Measurements from ENCODE around the gene CCDC183. TPM values are rescaled to one million over a fixed set of nuclear protein-coding genes. Genes with fewer than 3 reads are reported as not detected.

Gene CCDC183
- polyA plus RNA-seq, 1 donor from 2014 or later = 5.5 TPM

DNA sequence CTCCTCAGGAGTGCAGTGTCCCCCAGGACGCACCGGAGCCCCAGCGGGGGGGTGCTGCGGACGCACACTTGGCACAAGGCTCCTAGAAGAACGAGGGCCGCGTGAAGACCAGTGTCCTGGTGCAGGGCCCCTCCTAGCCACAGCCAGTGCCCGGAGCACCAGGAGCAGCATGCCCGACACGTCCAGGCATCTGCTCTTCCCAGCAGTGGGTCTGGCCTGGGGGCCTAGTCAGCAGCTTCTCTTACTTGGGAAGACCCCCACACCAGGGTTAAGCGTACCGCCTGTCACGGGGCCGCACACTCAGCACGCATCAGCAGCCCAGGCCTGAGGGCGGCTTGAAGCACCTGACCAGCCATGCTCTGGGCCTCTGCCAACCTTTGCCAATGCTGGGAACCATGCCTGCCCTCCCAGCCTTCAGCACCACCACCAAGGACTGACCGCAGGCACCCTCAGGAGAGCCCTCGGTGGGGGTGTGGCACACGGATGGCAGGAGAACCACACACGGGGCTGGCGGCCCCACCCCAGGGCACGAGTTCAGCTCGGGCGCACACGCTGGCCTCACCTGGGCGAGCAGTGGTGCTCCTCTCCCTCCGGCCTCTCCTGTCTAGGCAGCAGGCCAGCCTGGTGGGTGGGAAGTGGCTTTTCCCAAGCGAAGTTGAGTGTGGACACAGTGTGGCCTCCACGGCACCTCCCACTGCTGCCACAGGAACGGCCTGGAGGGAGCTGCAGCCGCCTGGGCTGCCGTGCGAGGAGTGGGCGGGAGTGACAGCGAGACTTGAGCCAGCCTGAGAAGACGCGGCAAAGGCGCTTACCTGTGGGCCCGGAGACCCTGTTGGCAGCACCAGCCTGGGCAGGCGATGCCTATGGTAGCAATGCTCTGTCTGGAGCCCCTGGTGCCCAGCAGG lies 34.1 kb downstream of the CCDC183 start:
- H3K36me3 ChIP-seq (ENCODE audit: insufficient read depth, low read length) = peaks cover 7% of the 10 kb centered on the region
- H3K9me2 ChIP-seq (ENCODE audit: insufficient read depth, low read length) = no peaks in the 10 kb centered on the region
- no peaks in the 10 kb centered on the region for H4K20me1 ChIP-seq (ENCODE audit: insufficient read depth)
- no peak overlapping the region for H2AFZ ChIP-seq (ENCODE audit: low read depth, low read length)
- TF ChIP-seq EP300 (conservative IDR thresholded peaks at IDR 0.05; ENCODE audit: poor library complexity, severe bottlenecking) = no peak
- TF ChIP-seq, protein P1, sequence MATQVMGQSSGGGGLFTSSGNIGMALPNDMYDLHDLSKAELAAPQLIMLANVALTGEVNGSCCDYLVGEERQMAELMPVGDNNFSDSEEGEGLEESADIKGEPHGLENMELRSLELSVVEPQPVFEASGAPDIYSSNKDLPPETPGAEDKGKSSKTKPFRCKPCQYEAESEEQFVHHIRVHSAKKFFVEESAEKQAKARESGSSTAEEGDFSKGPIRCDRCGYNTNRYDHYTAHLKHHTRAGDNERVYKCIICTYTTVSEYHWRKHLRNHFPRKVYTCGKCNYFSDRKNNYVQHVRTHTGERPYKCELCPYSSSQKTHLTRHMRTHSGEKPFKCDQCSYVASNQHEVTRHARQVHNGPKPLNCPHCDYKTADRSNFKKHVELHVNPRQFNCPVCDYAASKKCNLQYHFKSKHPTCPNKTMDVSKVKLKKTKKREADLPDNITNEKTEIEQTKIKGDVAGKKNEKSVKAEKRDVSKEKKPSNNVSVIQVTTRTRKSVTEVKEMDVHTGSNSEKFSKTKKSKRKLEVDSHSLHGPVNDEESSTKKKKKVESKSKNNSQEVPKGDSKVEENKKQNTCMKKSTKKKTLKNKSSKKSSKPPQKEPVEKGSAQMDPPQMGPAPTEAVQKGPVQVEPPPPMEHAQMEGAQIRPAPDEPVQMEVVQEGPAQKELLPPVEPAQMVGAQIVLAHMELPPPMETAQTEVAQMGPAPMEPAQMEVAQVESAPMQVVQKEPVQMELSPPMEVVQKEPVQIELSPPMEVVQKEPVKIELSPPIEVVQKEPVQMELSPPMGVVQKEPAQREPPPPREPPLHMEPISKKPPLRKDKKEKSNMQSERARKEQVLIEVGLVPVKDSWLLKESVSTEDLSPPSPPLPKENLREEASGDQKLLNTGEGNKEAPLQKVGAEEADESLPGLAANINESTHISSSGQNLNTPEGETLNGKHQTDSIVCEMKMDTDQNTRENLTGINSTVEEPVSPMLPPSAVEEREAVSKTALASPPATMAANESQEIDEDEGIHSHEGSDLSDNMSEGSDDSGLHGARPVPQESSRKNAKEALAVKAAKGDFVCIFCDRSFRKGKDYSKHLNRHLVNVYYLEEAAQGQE (IDR thresholded peaks at IDR 0.05; ENCODE audit: borderline replicate concordance) = no peak
- no peak for TF ChIP-seq RAD21 (conservative IDR thresholded peaks at IDR 0.05)
- TF ChIP-seq, protein P2, sequence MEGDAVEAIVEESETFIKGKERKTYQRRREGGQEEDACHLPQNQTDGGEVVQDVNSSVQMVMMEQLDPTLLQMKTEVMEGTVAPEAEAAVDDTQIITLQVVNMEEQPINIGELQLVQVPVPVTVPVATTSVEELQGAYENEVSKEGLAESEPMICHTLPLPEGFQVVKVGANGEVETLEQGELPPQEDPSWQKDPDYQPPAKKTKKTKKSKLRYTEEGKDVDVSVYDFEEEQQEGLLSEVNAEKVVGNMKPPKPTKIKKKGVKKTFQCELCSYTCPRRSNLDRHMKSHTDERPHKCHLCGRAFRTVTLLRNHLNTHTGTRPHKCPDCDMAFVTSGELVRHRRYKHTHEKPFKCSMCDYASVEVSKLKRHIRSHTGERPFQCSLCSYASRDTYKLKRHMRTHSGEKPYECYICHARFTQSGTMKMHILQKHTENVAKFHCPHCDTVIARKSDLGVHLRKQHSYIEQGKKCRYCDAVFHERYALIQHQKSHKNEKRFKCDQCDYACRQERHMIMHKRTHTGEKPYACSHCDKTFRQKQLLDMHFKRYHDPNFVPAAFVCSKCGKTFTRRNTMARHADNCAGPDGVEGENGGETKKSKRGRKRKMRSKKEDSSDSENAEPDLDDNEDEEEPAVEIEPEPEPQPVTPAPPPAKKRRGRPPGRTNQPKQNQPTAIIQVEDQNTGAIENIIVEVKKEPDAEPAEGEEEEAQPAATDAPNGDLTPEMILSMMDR (IDR thresholded peaks at IDR 0.05; ENCODE audit: poor library complexity, severe bottlenecking) = no peak
- no peaks in the 10 kb centered on the region for H3K27me3 ChIP-seq (ENCODE audit: insufficient read depth, low read depth, low read length)
- no peaks in the 10 kb centered on the region for H3K79me2 ChIP-seq (replicated peaks; ENCODE audit: insufficient read depth, low read length)
- no peaks in the 10 kb centered on the region for H3K9me3 ChIP-seq (ENCODE audit: low read length)
- H3K4me3 ChIP-seq (ENCODE audit: low read length) = no peak overlapping the region
- no peak overlapping the region for H3K4me2 ChIP-seq (ENCODE audit: low read length)
- no peak overlapping the region for H3K27ac ChIP-seq (ENCODE audit: low read length)
- H3F3A ChIP-seq (ENCODE audit: insufficient read depth, low read length, poor library complexity, severe bottlenecking) = no peaks in the 10 kb centered on the region
- H3K9ac ChIP-seq (ENCODE audit: low read length) = no peak overlapping the region

DNA sequence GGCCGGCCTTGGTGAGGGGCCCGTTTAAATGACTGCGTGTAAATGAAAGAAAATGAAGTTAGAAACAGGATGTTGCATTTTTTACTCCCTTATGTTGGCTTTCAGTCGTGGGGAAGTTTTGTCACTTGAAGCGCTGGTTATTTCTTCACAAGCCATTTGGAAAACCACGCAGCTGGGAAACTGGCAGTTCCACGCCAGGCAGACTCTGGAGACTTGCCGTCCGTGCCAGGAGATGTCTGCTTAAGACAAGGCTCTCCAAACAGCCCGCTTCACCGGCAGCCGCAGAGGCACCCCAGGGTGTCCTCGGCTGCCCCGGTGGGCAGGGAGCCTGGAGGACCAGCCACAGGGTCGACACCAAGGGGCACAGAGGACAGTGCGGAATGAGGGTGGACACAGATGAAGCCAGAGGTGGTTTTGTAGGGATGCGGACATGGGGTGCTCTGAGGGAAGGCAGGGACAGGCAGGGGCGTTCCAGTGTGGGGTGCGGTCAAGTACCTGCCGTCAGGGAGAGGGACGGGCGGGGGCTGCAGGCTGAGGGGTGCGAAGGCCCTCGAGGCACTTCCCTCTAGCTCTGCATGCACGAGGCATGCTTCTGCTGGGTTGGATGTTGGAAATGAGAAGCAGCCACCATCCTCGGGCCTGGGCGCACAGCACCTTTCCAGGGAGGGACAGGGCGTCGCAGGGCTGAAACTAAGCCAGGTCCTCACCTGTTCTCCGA lies 35.0 kb downstream of the CCDC183 start:
- H3K79me2 ChIP-seq (replicated peaks; ENCODE audit: insufficient read depth, low read length) = no peaks in the 10 kb centered on the region
- TF ChIP-seq, protein P1 (IDR thresholded peaks at IDR 0.05; ENCODE audit: borderline replicate concordance) = no peak
- TF ChIP-seq RAD21 (conservative IDR thresholded peaks at IDR 0.05) (no peak), POLR2AphosphoS5 (IDR thresholded peaks at IDR 0.05) (no peak), MXI1 (conservative IDR thresholded peaks at IDR 0.05; ENCODE audit: poor library complexity, severe bottlenecking) (no peak), SMC3 (conservative IDR thresholded peaks at IDR 0.05; ENCODE audit: poor library complexity) (no peak), TAF1 (IDR thresholded peaks at IDR 0.05; ENCODE audit: low read depth) (no peak), EZH2 (IDR thresholded peaks at IDR 0.05; ENCODE audit: borderline replicate concordance, insufficient read depth, low read length, poor library complexity, severe bottlenecking) (no peak), EP300 (conservative IDR thresholded peaks at IDR 0.05; ENCODE audit: poor library complexity, severe bottlenecking) (no peak)
- TF ChIP-seq, protein P2 (IDR thresholded peaks at IDR 0.05; ENCODE audit: poor library complexity, severe bottlenecking) = no peak
- H3F3A ChIP-seq (ENCODE audit: insufficient read depth, low read length, poor library complexity, severe bottlenecking) = no peaks in the 10 kb centered on the region
- H3K27me3 ChIP-seq (ENCODE audit: insufficient read depth, low read depth, low read length) = no peaks in the 10 kb centered on the region
- no peak overlapping the region for H3K27ac ChIP-seq (ENCODE audit: low read length)
- no peak overlapping the region for H3K9ac ChIP-seq (ENCODE audit: low read length)
- H3K9me3 ChIP-seq (ENCODE audit: low read length) = no peaks in the 10 kb centered on the region
- H3K4me2 ChIP-seq (ENCODE audit: low read length) = no peak overlapping the region
- no peaks in the 10 kb centered on the region for H4K20me1 ChIP-seq (ENCODE audit: insufficient read depth)
- no peak overlapping the region for H2AFZ ChIP-seq (ENCODE audit: low read depth, low read length)
- no peaks in the 10 kb centered on the region for H3K9me2 ChIP-seq (ENCODE audit: insufficient read depth, low read length)
- H3K36me3 ChIP-seq (ENCODE audit: insufficient read depth, low read length) = peaks cover 7% of the 10 kb centered on the region
- H3K4me3 ChIP-seq (ENCODE audit: low read length) = no peak overlapping the region

All from neural cell (in vitro differentiated cells).